GM21576 (cell line): ENCODE measurements around the gene EIF2AK2.
A peak's percentile ranks its signal among the peaks of the same experiment; 100 is the strongest.
"Not testable (repeated sequence)": the region's sequence is repeated elsewhere in the genome, so short reads cannot be mapped to it uniquely, and the experiment has no call there.

Source experiments
- ATAC-seq: cut with Tn5 transposase; IDR thresholded peaks from one replicate; pipeline ENCODE4 v1.9.1; 2021; ENCODE audit warnings: mild to moderate bottlenecking, moderate library complexity; ENCODE audit not compliant: unreplicated experiment

EIF2AK2 gene

GRCh38 chr2:37156857-37157714 is at the start of gene EIF2AK2:
EIF2AK2 (minus strand) TSS chr2:37156980; CDS start chr2:37147806, 9,174 bp downstream.
- peak; percentile 73 for ATAC-seq

GRCh38 chr2:37205689-37206341 is 49.0 kb upstream of the EIF2AK2 start:
- ATAC-seq, result no peak

- ATAC-seq, result not testable (repeated sequence)
Observed at GRCh38 chr2:37205071-37205661, 48.4 kb upstream of the EIF2AK2 start.

- no peak for ATAC-seq
Observed at GRCh38 chr2:37203708-37204107, 46.9 kb upstream of the EIF2AK2 start.

GRCh38 chr2:37201766-37202165 is 45.0 kb upstream of the EIF2AK2 start:
- ATAC-seq, result no peak

- ATAC-seq, result no peak
Observed at GRCh38 chr2:37201208-37201607, 44.4 kb upstream of the EIF2AK2 start.

GRCh38 chr2:37198681-37199065 is 41.9 kb upstream of the EIF2AK2 start:
- no peak for ATAC-seq

- peak; percentile 66 for ATAC-seq
Observed at GRCh38 chr2:37196320-37197195, 39.8 kb upstream of the EIF2AK2 start, which contains the start of gene CEBPZOS. CEBPZOS (plus strand) TSS chr2:37196496; CDS start chr2:37199705, 3,209 bp downstream.

GRCh38 chr2:37195862-37196319 is 39.1 kb upstream of the EIF2AK2 start:
- not testable (repeated sequence) for ATAC-seq

- no peak for ATAC-seq
Observed at GRCh38 chr2:37192551-37192950, 35.8 kb upstream of the EIF2AK2 start.

GRCh38 chr2:37191747-37192146 is 35.0 kb upstream of the EIF2AK2 start:
- ATAC-seq, result no peak

- ATAC-seq, result no peak
Observed at GRCh38 chr2:37191253-37191652, 34.5 kb upstream of the EIF2AK2 start.

GRCh38 chr2:37190290-37190689 is 33.5 kb upstream of the EIF2AK2 start:
- ATAC-seq, result no peak

- ATAC-seq, result no peak
Observed at GRCh38 chr2:37189452-37190153, 32.8 kb upstream of the EIF2AK2 start.

GRCh38 chr2:37188570-37188969 is 31.8 kb upstream of the EIF2AK2 start, which contains the start of gene SULT6B1:
SULT6B1 (minus strand) TSS chr2:37188670; CDS start chr2:37188640, 30 bp downstream.
- no peak for ATAC-seq

- no peak for ATAC-seq
Observed at GRCh38 chr2:37181726-37182684, 25.2 kb upstream of the EIF2AK2 start.

- ATAC-seq, result no peak
Observed at GRCh38 chr2:37180640-37181039, 23.9 kb upstream of the EIF2AK2 start.

GRCh38 chr2:37180006-37180639 is 23.3 kb upstream of the EIF2AK2 start:
- ATAC-seq, result no peak
